Hematopoietic multipotent progenitor cell treated with erythropoietin and hydrocortisone succinate and interleukin-3 and kit ligand, for 8 days (in vitro differentiated cells): ENCODE measurements around the gene ACADVL.

Source experiments
- DNase-seq: peaks from one replicate; pipeline ENCODE4 v3.0.0-alpha.2; 2015

ACADVL gene

GRCh38 chr17:7191571-7192270 lies 28.0 kb upstream of the ACADVL start:
- peak; percentile 26 for DNase-seq

DNA sequence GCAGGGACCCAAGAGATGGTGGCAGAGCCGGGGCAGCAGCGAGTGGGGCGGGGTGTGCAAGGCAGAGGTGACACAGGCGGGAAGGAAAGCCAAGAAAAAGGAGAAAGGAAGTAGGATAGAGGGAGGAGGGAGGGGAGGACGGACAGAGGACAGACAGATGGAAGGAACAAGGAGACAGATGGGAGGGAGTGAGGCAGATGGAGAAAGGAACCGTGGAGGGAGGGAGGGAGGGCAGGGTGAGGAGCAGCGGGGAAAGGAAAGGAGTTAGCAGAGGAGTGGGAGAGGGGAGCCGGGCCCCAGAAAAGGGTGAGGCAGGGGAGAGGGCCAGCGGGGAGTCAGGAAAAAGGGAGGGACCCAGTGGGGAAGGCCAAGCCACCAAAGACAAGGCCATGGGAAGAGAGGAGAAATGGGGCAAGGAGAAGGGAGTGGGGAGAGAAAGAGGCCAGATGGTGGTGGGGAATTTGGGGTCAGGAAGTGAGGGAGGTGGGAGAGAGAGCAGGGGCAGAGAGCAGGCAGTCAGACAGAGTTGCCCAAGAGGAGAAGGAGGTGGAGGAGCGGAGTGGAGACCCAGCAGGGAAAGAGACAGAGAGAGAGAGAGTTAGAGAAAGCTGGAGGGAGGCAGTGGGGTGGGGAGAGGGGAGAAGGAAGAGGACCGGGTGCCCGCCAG lies 27.3 kb upstream of the ACADVL start:
- no peak for DNase-seq

- no peak for DNase-seq
Observed at GRCh38 chr17:7195971-7196370, 23.8 kb upstream of the ACADVL start.

- no peak for DNase-seq
Observed at GRCh38 chr17:7196651-7197401, 22.9 kb upstream of the ACADVL start.

GRCh38 chr17:7203391-7203790 lies 16.3 kb upstream of the ACADVL start:
- DNase-seq, result no peak

- DNase-seq, result no peak
Observed at GRCh38 chr17:7204336-7204735, 15.4 kb upstream of the ACADVL start.

GRCh38 chr17:7204828-7205461 lies 14.8 kb upstream of the ACADVL start:
- peak; percentile 82 for DNase-seq

DNA sequence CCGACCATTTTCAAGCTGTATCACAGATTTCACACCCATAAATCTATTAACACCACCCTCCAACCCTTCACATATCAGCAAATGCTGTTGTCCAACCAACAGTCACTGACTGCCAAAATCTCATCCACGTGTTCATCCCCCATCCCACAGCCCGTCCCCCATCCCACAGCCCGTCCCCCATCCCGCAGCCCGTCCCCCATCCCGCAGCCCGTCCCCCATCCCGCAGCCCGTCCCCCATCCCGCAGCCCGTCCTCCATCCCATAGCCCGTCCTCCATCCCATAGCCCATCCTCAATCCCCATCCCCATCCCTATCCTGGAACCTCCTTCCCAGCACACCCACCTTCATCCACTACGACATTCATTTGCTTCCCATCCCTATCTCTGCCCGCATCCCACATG lies 14.2 kb upstream of the ACADVL start:
- no peak for DNase-seq

- DNase-seq, result no peak
Observed at GRCh38 chr17:7207120-7208001, 12.4 kb upstream of the ACADVL start.

- no peak for DNase-seq
Observed at GRCh38 chr17:7208027-7208571, 11.6 kb upstream of the ACADVL start.

DNA sequence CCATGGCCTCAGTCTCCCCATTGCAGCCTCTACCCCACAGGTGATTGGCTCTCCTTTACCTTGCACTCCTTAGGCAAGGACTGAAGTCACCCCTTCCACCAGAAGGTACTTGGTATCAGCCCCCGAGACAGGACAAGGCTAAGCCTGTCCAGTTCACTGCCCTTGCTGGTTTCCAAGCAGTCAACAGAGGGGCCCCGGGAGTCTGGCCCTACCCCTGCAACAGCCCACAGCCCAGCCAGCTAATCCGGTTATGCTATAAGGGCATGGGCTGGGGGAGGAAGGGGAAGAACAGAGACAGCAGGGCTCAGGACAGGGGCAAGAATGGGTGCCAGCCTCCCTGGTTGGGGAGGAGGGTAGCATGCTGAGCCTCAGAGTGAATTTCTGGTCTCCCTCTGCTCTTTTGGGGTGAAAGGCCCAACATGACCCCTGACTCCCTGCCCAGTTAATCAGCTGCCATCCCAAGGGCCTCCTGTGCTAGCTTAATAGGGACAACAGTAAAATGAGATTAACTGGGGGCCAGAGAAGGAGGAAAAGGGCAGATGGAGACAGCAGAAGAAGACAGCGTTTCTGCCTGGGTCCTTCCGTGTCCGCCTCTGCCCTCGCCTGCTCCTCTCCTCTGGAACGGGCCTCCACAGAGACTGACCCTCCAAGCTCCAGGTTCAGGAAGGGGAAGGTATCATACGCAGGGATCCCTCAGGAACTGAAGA lies 10.8 kb upstream of the ACADVL start:
- no peak for DNase-seq

DNA sequence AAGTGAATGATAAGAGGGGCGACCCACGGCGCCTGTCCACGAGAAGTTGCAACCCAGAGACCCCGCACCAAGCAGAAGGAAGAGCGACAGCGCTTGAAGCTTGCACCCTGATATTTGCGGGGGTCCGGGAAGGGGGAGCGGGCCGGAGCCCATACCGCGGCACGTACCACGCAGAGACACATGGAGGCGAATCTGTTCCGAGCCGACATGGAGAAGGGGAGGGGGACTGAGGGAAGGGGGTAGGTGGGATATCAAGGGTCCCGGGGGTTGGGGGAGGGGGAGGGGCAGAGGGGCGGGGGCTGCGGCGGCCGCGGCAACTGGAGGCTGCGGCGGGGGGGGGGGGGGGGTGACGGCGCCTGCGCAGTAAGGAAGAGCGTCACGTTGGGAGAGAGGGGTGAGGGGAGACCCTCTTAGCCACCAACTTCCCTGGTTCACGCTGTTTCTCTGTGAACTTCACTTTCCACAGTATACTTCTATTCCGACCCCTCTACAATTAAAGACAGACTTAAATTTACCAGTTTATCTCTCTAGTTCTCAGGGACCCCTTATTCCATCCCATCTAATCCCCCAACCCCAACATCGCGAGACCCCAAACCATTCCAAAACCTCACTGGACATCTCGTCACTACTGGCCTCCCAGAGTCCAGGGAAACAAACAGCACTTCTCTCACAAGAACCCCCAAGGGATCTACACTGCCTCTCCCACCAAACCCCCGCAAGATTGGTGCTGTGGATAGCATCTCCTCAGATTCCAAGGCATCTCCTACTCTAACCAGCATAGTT lies 8.1 kb upstream of the ACADVL start:
- DNase-seq, result no peak

- DNase-seq, result peak; percentile 81
Observed at GRCh38 chr17:7213895-7214299, 5.8 kb upstream of the ACADVL start.

GRCh38 chr17:7214300-7215135 lies 5.2 kb upstream of the ACADVL start:
- DNase-seq, result peak; percentile 98

- no peak for DNase-seq
Observed at GRCh38 chr17:7215136-7215638, 4.6 kb upstream of the ACADVL start.

GRCh38 chr17:7215652-7216180 lies 4.0 kb upstream of the ACADVL start:
- DNase-seq, result no peak

DNA sequence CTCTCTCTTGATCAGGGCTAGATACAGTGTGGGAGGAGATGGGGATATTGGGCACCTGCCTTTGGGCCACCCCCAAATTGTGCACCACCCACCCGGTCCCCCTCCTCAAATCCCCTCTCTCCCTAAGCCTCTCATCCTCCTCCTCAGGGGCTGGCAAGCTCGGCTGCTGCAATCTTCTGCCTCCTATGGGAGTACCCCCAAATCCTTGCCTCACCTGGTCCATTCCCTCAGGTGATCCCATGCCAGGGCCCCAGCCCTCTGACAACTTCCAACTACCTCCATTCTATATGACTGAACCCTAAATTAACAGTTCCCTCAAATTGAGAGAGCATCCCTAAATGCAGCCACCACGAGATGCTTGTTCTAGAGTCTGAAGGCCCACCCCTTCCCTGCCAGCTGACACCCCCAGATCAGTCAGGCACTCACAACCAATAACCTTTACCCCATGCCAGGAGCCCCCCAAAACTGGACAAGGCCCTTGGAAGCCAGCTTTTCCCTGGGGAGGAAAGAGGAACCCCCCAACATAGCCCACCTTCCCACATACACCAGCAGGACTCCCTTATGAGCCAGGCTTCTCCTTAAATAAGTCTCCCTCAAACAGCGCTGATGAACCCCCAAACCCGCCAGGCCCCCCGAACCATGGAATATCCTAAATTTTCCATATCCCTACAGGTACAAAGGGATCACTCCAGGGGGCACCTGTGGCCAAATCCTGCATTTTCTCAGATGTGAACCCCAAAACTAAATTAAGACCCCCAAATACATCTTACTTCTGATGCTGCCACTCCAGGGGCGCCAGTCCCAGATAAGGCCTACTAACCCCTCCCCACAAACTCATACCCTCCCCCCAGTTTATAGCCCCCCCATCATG lies 3.3 kb upstream of the ACADVL start:
- DNase-seq, result no peak
